Ovary (tissue), 9 donors: ENCODE measurements around the gene NLE1. TPM values are rescaled to one million over a fixed set of nuclear protein-coding genes. Genes with fewer than 3 reads are reported as not detected.

ENCODE experiments used
- DNase-seq, 5 donors: peaks; one replicate each; pipeline ENCODE4 v3.0.0-alpha.2; 2019 to 2020
- H3K27ac ChIP-seq, 2 donors: fragments of 200-600 bp; one replicate each; pipeline versions ENCODE4 v1.5.1 to v1.8.0; 2019 to 2022
- H3K27me3 ChIP-seq: fragments of 200-600 bp; one replicate; pipeline ENCODE4 v1.8.0; 2022
- H3K36me3 ChIP-seq: fragments of 200-600 bp; sonication (generic); one replicate; pipeline ENCODE4 v1.5.1; 2019
- H3K4me1 ChIP-seq: one replicate; pipeline ENCODE4 v1.8.1; 2013; ENCODE audit warnings: mild to moderate bottlenecking, moderate library complexity; ENCODE audit not compliant: insufficient read depth
- H3K4me3 ChIP-seq: fragments of 200-600 bp; sonication (generic); one replicate; pipeline ENCODE4 v1.5.1; 2017
- H3K9me3 ChIP-seq, 2 donors: fragments of 200-600 bp in 1 of 2; sonication (generic) in 1 of 2; one replicate each; pipeline versions ENCODE4 v1.5.1 to v1.8.1; 2013 to 2019; ENCODE audit warnings: mild to moderate bottlenecking in 1 of 2, moderate library complexity in 1 of 2
- CTCF ChIP-seq, 3 donors: fragments of 450-650 bp in 2 of 3; fragments of 200-600 bp in 1 of 3; IDR thresholded peaks; one replicate each; pipeline versions ENCODE4 v1.5.1 to v1.8.0; 2016 to 2022; ENCODE audit warnings: antibody characterized with exemption in 3 of 3, mild to moderate bottlenecking in 1 of 3
- EP300 ChIP-seq: sonication (generic); formaldehyde crosslinking; IDR thresholded peaks from one replicate; pipeline ENCODE4 v1.6.1; 2017; ENCODE audit warnings: antibody characterized with exemption
- POLR2A ChIP-seq: fragments of 450-650 bp; IDR thresholded peaks from one replicate; pipeline ENCODE4 v1.6.1; 2017; ENCODE audit warnings: antibody characterized with exemption, mild to moderate bottlenecking, moderate library complexity
- WGBS, 3 donors: extraction: QIAGEN DNeasy Blood & Tissue Kit in 1 of 3; methylation state at CpG; one replicate each; pipeline versions ENCODE4 v1.1.5 to v1.1.7; 2013 to 2017; 5-methylcytosine and 5-hydroxymethylcytosine counted together
- intact Hi-C, 4 donors: fragments of 100-400 bp; cut with DNase I; formaldehyde crosslinking; loops; one replicate each; pipeline versions ENCODE4 v1.11.0 to v1.15.1; 2022 to 2023
- polyA plus RNA-seq, 2 donors: library from polyadenylated mRNA; stranded (reverse); fragments of 200-250 nt in 1 of 2; fragments of 350-450 nt in 1 of 2; fragmentation: Illumina TruSeq in 1 of 2; extraction: RNeasy Lipid Tissue Mini Kit (QIAGEN cat#74804) in 1 of 2; gene quantifications; one replicate each; pipeline ENCODE4 v1.2.3, GENCODE V29; 2013 to 2014
- total RNA-seq, 7 donors: library from RNA; depleted of rRNA in 2 of 7; stranded (reverse); fragments of >200 nt in 2 of 7; fragmentation: NEBNext Ultra II Directional in 3 of 7; extraction: Animal tissue kit (Norgen Biotek cat#: 25700) in 3 of 7; gene quantifications; one replicate each; pipeline versions ENCODE4 v1.1.0 to v1.2.4, GENCODE V29; 2016 to 2023
- donor health status: DM: no; HTN: no; CAD: no; lungs with moderate emphysema.
- donor health status: DM: no; HTN: no; CAD: no.
- donor health status: Bipolar disorder and iron deficiency.
- donor health status: DM: yes; HTN: yes; CAD: no.
- donor health status: DM: no; HTN: no; CAD: no.
- donor health status: DM: yes; HTN: yes; CAD: no.

Gene NLE1
- total and polyA plus RNA-seq, 9 donors = 10.6 to 26.5 (median 18.2) TPM

- Histone ChIP-seq H3K9me3 (no peaks in the 10 kb centered on the region), H3K27ac (no peak overlapping the region), H3K4me1 (no peaks in the 10 kb centered on the region), H3K36me3 (no peaks in the 10 kb centered on the region), H3K4me3 (no peak overlapping the region), H3K27me3 (no peaks in the 10 kb centered on the region)
- no peak for DNase-seq
- WGBS, 3 donors = 65 to 74% (median 70%) methylated on average over 5 of the region's 5 CpGs
- TF ChIP-seq CTCF (IDR thresholded peaks at IDR 0.05) (no peak), POLR2A (no peak), EP300 (no peak)
- intact Hi-C loops = no loop called here
Measured at GRCh38 chr17:35164716-35165115, 22.6 kb upstream of the NLE1 start.

DNA sequence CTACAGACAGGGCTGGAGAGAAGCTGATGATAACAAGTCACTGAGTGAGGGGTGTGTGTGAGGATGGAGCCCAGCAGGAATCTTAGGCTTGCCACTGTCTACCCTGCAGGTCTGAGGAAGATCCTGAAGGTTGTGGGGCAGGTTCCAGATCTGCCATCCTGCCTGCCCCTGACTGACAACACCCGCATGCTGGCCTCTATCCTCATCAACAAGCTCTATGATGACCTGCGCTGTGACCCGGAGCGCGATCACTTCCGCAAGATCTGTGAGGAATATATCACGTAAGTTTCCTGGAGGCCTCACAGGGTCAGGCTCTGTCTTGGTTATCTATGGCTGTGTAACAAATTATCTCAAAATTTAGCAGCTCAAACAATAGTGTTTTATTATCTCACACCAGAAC lies 21.8 kb upstream of the NLE1 start:
- no peak for DNase-seq
- H3K4me3 ChIP-seq = no peak overlapping the region
- no peaks in the 10 kb centered on the region for H3K36me3 ChIP-seq
- WGBS, 3 donors = 87 to 89% (median 88%) methylated on average over 7 of the region's 7 CpGs
- no peaks in the 10 kb centered on the region for H3K9me3 ChIP-seq
- H3K4me1 ChIP-seq = no peaks in the 10 kb centered on the region
- intact Hi-C loops = no loop called here
- TF ChIP-seq CTCF (IDR thresholded peaks at IDR 0.05) = no peak
- no peak for TF ChIP-seq POLR2A
- no peak for TF ChIP-seq EP300
- no peak overlapping the region for H3K27ac ChIP-seq
- no peaks in the 10 kb centered on the region for H3K27me3 ChIP-seq

GRCh38 chr17:35162755-35163154 lies 20.7 kb upstream of the NLE1 start:
- H3K36me3 ChIP-seq = no peaks in the 10 kb centered on the region
- WGBS, 3 donors = 83 to 85% (median 84%) methylated on average over 4 of the region's 4 CpGs
- intact Hi-C loops = no loop called here

GRCh38 chr17:35161281-35161761 lies 19.2 kb upstream of the NLE1 start:
- 67 to 77% (median 70%) methylated on average over 3 of the region's 3 CpGs for WGBS, 3 donors
- Histone ChIP-seq H3K36me3 (no peaks in the 10 kb centered on the region), H3K9me3 (no peaks in the 10 kb centered on the region), H3K4me1 (no peaks in the 10 kb centered on the region), H3K27ac (no peak overlapping the region), H3K4me3 (no peak overlapping the region), H3K27me3 (no peaks in the 10 kb centered on the region)
- intact Hi-C loops = no loop called here
- no peak for DNase-seq
- no peak for TF ChIP-seq CTCF (IDR thresholded peaks at IDR 0.05)
- TF ChIP-seq EP300 = no peak
- no peak for TF ChIP-seq POLR2A

More at GRCh38 chr17:35162755-35163154, 20.7 kb upstream of the NLE1 start:
- DNase-seq = no peak
- Histone ChIP-seq H3K4me3 (no peak overlapping the region), H3K9me3 (no peaks in the 10 kb centered on the region), H3K27me3 (no peaks in the 10 kb centered on the region), H3K27ac (no peak overlapping the region), H3K4me1 (no peaks in the 10 kb centered on the region)
- TF ChIP-seq POLR2A = no peak
- no peak for TF ChIP-seq EP300
- TF ChIP-seq CTCF (IDR thresholded peaks at IDR 0.05) = no peak
